G401 (cell line): Measurements from ENCODE around the gene IL27RA. TPM values are rescaled to one million over a fixed set of nuclear protein-coding genes. Genes with fewer than 3 reads are reported as not detected.

Experiments
- DNase-seq: peaks from one replicate; pipeline ENCODE4 v3.0.0-alpha.2; 2015; ENCODE audit warnings: low spot score
- in situ Hi-C: cut with HindIII; loops from 2 replicates; pipeline ENCODE4 v1.10.0; 2016; ENCODE audit warnings: low sequenced_read_pairs, mixed read lengths
- total RNA-seq: library from RNA; depleted of rRNA; stranded (reverse); fragments of >200 nt; shearing (Covaris generic); gene quantifications from 2 replicates; pipeline ENCODE4 v1.2.3, GENCODE V29; 2014; rRNA removed

Gene IL27RA
- total RNA-seq, 1 experiment from 2014 or later = 32.5 TPM

GRCh38 chr19:14094854-14095253, 63.3 kb downstream of the IL27RA start:
- in situ Hi-C loops = loop anchor here (25.0 kb wide), 2 partner anchors 183 to 733 kb away; partner anchors contain the start of genes BRME1 and CC2D1A
- DNase-seq = no peak

GRCh38 chr19:14096272-14096992, 64.9 kb downstream of the IL27RA start:
- DNase-seq = no peak
- in situ Hi-C loops = loop anchor here (25.0 kb wide), 2 partner anchors 184 to 734 kb away; partner anchors contain the start of genes BRME1 and CC2D1A

GRCh38 chr19:14097532-14098151, 66.1 kb downstream of the IL27RA start:
- no peak for DNase-seq
- in situ Hi-C loops = loop anchor here (25.0 kb wide), 2 partner anchors 185 to 735 kb away; partner anchors contain the start of genes BRME1 and CC2D1A

GRCh38 chr19:14101003-14101545, 69.5 kb downstream of the IL27RA start:
- DNase-seq = no peak
- in situ Hi-C loops = no loop called here

GRCh38 chr19:14102102-14102696, 70.6 kb downstream of the IL27RA start:
- DNase-seq = no peak
- in situ Hi-C loops = no loop called here

- in situ Hi-C loops = no loop called here
- DNase-seq = no peak
Observed at GRCh38 chr19:14102756-14103155, 71.2 kb downstream of the IL27RA start.

Other genes with a start within 250 kb of the IL27RA start
- 5.2 and 8.1 TPM in 2 replicates for gene ZSWIM4, start 236.3 kb upstream of the IL27RA start, total RNA-seq
- gene NANOS3, start 154.6 kb upstream of the IL27RA start, total RNA-seq = 3.0 and 6.3 TPM in 2 replicates
- 2.9 and 6.6 TPM in 2 replicates for gene BRME1, start 125.6 kb upstream of the IL27RA start, total RNA-seq
- gene CC2D1A, start 125.6 kb upstream of the IL27RA start, total RNA-seq = 11.9 and 17.5 TPM in 2 replicates
- gene PODNL1, start 93.3 kb upstream of the IL27RA start, total RNA-seq = 0.92 TPM in 1 of 2 replicates, not detected in the other
- gene DCAF15, start 79.3 kb upstream of the IL27RA start, total RNA-seq = 33.2 and 38.2 TPM in 2 replicates
- gene RFX1, start 25.4 kb upstream of the IL27RA start, total RNA-seq = 1.8 and 6.0 TPM in 2 replicates
- not detected in 2 replicates for gene RLN3, start 3.6 kb upstream of the IL27RA start, total RNA-seq
- 14.8 and 23.1 TPM in 2 replicates for gene PALM3, start 30.3 kb downstream of the IL27RA start, total RNA-seq
- gene MISP3, start 41.0 kb downstream of the IL27RA start, total RNA-seq = 2.8 and 4.6 TPM in 2 replicates
- gene C19orf67, start 54.0 kb downstream of the IL27RA start, total RNA-seq = not detected in 2 replicates
- gene SAMD1, start 59.0 kb downstream of the IL27RA start, total RNA-seq = 162 and 188 TPM in 2 replicates
- 31.8 and 37.7 TPM in 2 replicates for gene PRKACA, start 86.0 kb downstream of the IL27RA start, total RNA-seq
- gene ASF1B, start 104.8 kb downstream of the IL27RA start, total RNA-seq = 108 and 120 TPM in 2 replicates
- 18.5 and 20.5 TPM in 2 replicates for gene ADGRL1, start 174.4 kb downstream of the IL27RA start, total RNA-seq